HG03378 (cell line): Measurements from ENCODE around the gene DEF6.

Experiments
- ATAC-seq: cut with Tn5 transposase; IDR thresholded peaks from one replicate; pipeline ENCODE4 v1.9.1; 2021; ENCODE audit warnings: mild to moderate bottlenecking, moderate library complexity; ENCODE audit not compliant: unreplicated experiment

The DEF6 gene

GRCh38 chr6:35370124-35370741 lies 72.6 kb downstream of the DEF6 start:
- ATAC-seq, result peak; percentile 68

- peak; percentile 23 for ATAC-seq
These were observed 73.3 kb downstream of the DEF6 start for GRCh38 chr6:35370785-35371493.
